MCF 10A (cell line): ENCODE results near the gene SHISA3. TPM values are rescaled to one million over a fixed set of nuclear protein-coding genes. Genes with fewer than 3 reads are reported as not detected.

Experiments used
- BruUV-seq: library from RNA; stranded (reverse); fragments of 400-500 nt; replicated peaks from 2 replicates; lab custom pipeline; 2021; lab: Mats Ljungman, UMichigan
- CTCF ChIA-PET: fragments of 300-600 bp; sonication (Branson Sonifier 250); formaldehyde crosslinking; extraction: SDS; loops from one replicate; lab custom pipeline; 2021; ENCODE audit warnings: antibody characterized with exemption, inconsistent platforms; lab: Yijun Ruan, JAX
- POLR2A ChIA-PET: fragments of 300-600, 350-650 bp; sonication (Branson Sonifier 250); formaldehyde crosslinking; extraction: SDS; loops from one replicate; lab custom pipeline; 2020; ENCODE audit warnings: antibody characterized with exemption, inconsistent platforms; lab: Yijun Ruan, JAX
- DNase-seq: peaks from one replicate; pipeline ENCODE4 v3.0.0-alpha.2; 2018; ENCODE audit not compliant: unreplicated experiment
- H3K27ac Mint-ChIP-seq: one replicate; pipeline ENCODE4 v1.8.0; 2022; ENCODE audit warnings: mild to moderate bottlenecking, low read depth, mixed read lengths; ENCODE audit not compliant: unreplicated experiment
- H3K27me3 Mint-ChIP-seq: one replicate; pipeline ENCODE4 v1.8.0; 2022; ENCODE audit warnings: mixed read lengths; ENCODE audit not compliant: insufficient read depth, unreplicated experiment
- H3K36me3 Mint-ChIP-seq: one replicate; pipeline ENCODE4 v1.8.0; 2022; ENCODE audit warnings: mild to moderate bottlenecking, moderate library complexity, mixed read lengths; ENCODE audit not compliant: insufficient read depth, unreplicated experiment
- H3K4me1 Mint-ChIP-seq: one replicate; pipeline ENCODE4 v1.8.0; 2022; ENCODE audit warnings: mixed read lengths; ENCODE audit not compliant: insufficient read depth, unreplicated experiment
- H3K4me3 Mint-ChIP-seq: one replicate; pipeline ENCODE4 v1.8.0; 2022; ENCODE audit warnings: mild to moderate bottlenecking, moderate library complexity, mixed read lengths; ENCODE audit not compliant: unreplicated experiment
- H3K9me3 Mint-ChIP-seq: one replicate; pipeline ENCODE4 v1.8.0; 2022; ENCODE audit warnings: mixed read lengths; ENCODE audit not compliant: unreplicated experiment
- intact Hi-C: fragments of 100-400 bp; cut with micrococcal nuclease; formaldehyde crosslinking; loops from 2 replicates; pipeline ENCODE4 v1.14.1; 2022
- total RNA-seq: library from RNA; stranded (reverse); gene quantifications from 2 replicates; pipeline ENCODE4 v1.2.3, GENCODE V29; 2022
- TF ChIP-seq, protein P1 (sequence below): fragments of 200-600 bp; IDR thresholded peaks from one replicate; pipeline ENCODE4 v1.8.0; 2022; ENCODE audit warnings: antibody characterized with exemption, mild to moderate bottlenecking; ENCODE audit not compliant: unreplicated experiment

The SHISA3 gene
- total RNA-seq, 1 experiment from 2014 or later, result not detected

DNA sequence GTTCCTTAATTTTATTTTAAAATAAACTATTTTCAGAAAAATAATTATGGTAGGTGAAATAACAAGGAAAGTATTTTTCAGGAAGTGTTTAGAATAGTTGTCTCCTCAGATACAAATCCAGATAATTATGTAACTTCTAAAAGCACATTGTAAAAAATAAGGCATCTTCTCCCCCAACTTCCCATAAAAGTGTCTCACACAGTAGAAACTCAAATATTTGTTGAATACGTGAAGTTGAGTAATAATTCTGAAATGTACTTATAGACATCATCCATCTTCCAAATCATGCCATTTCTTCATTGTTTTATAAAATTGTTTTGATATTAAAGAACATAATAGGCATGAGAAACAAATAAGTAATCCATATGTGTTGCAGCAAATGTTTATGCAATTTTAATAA is 18.0 kb downstream of the SHISA3 start:
- ChIA-PET CTCF (interaction anchor here (1.6 kb wide), 1 partner anchor 44 kb away, joined by 5 read pairs; no protein-coding TSS in a partner anchor), POLR2A (interaction anchor here (0.7 kb wide), 1 partner anchor 391 kb away, joined by 3 read pairs; no protein-coding TSS in a partner anchor)
- H3K4me1 Mint-ChIP-seq, result peaks cover 18% of the 10 kb centered on the region
- DNase-seq, result no peak
- H3K9me3 Mint-ChIP-seq, result no peaks in the 10 kb centered on the region
- TF ChIP-seq, protein P1, sequence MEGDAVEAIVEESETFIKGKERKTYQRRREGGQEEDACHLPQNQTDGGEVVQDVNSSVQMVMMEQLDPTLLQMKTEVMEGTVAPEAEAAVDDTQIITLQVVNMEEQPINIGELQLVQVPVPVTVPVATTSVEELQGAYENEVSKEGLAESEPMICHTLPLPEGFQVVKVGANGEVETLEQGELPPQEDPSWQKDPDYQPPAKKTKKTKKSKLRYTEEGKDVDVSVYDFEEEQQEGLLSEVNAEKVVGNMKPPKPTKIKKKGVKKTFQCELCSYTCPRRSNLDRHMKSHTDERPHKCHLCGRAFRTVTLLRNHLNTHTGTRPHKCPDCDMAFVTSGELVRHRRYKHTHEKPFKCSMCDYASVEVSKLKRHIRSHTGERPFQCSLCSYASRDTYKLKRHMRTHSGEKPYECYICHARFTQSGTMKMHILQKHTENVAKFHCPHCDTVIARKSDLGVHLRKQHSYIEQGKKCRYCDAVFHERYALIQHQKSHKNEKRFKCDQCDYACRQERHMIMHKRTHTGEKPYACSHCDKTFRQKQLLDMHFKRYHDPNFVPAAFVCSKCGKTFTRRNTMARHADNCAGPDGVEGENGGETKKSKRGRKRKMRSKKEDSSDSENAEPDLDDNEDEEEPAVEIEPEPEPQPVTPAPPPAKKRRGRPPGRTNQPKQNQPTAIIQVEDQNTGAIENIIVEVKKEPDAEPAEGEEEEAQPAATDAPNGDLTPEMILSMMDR, result no peak
- no peaks in the 10 kb centered on the region for H3K36me3 Mint-ChIP-seq
- BruUV-seq, result no TSS peak
- no peak overlapping the region for H3K4me3 Mint-ChIP-seq
- intact Hi-C loops, result no loop called here
- no peaks in the 10 kb centered on the region for H3K27me3 Mint-ChIP-seq
- H3K27ac Mint-ChIP-seq, result no peak overlapping the region

DNA sequence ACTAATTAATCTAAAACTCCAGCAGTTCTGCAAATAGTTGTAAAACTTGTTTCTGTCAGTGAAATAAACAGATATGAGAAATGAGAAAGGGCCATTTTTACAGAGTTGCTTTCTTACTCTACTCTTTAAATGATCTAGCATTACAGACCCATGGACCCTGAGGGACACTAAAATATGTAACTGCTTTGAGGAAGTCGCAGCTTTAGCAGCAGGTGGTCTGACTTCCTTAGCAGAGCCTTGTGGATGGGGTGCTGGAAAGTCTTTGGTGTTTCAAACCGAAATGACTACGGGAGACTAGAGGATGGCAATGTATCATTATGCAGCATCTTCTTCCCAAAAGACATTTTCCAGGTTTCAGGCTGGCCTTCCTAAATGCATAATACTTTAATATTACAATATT is 18.7 kb downstream of the SHISA3 start:
- no peaks in the 10 kb centered on the region for H3K36me3 Mint-ChIP-seq
- no peak overlapping the region for H3K4me3 Mint-ChIP-seq
- no peaks in the 10 kb centered on the region for H3K9me3 Mint-ChIP-seq
- H3K4me1 Mint-ChIP-seq, result peaks cover 15% of the 10 kb centered on the region
- BruUV-seq, result no TSS peak
- no peak overlapping the region for H3K27ac Mint-ChIP-seq
- no peaks in the 10 kb centered on the region for H3K27me3 Mint-ChIP-seq
- TF ChIP-seq, protein P1, result no peak
- CTCF ChIA-PET, result interaction anchor here (1.0 to 1.6 kb wide), 2 partner anchors 45 to 104 kb away, joined by 4 to 5 read pairs; no protein-coding TSS in a partner anchor
- POLR2A ChIA-PET, result no interaction called here
- intact Hi-C loops, result no loop called here
- no peak for DNase-seq

DNA sequence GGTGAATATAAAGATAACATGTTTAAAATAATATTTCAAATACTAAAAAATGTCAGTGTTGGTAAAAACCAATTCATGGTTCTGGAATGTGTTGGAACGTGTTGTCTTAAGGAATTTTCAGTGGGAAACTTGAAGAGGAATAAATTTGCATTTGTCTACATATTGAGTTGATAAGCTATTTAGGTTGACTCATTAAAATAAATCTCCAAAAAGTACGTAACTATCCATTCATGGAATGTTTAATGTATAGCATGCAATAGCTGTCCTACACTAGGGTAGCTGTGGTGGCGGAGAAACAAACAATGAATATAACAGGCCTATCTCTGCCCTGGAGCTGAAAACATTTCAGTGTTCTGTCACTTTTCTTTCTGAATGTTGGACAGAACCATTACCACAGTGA is 20.3 kb downstream of the SHISA3 start:
- Mint-ChIP-seq H3K4me1 (peaks cover 4% of the 10 kb centered on the region), H3K9me3 (no peaks in the 10 kb centered on the region), H3K27me3 (no peaks in the 10 kb centered on the region), H3K36me3 (no peaks in the 10 kb centered on the region), H3K27ac (no peak overlapping the region), H3K4me3 (no peak overlapping the region)
- no peak for DNase-seq
- BruUV-seq, result no TSS peak
- ChIA-PET POLR2A (no interaction called here), CTCF (interaction anchor here (0.6 to 0.7 kb wide), 2 partner anchors 10 to 75 kb away, joined by 3 read pairs; no protein-coding TSS in a partner anchor)
- intact Hi-C loops, result no loop called here
- TF ChIP-seq, protein P1, result no peak

DNA sequence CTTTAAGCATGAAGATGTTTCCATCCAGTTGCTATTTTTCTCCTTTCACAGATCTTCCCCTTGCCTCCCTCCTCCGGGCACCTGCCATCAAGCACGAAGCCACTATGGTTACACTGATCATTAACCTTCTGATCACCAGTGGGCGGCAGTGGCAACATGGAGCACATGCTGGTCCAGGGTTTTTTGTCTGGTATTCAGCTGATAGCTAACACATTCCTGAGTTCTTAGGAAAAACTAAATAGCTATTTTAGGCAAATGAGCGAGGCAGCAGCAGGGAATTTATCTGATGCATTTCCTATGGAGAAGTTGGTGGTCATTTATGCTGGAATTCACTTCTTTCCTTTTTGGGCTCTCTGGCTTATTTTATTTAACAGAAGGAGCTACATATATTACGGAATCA is 22.9 kb downstream of the SHISA3 start:
- CTCF ChIA-PET, result interaction anchor here (0.9 to 1.4 kb wide), 2 partner anchors 48 to 138 kb away, joined by 3 read pairs; no protein-coding TSS in a partner anchor
- intact Hi-C loops, result no loop called here
- Mint-ChIP-seq H3K4me1 (no peaks in the 10 kb centered on the region), H3K27me3 (no peaks in the 10 kb centered on the region), H3K36me3 (no peaks in the 10 kb centered on the region), H3K9me3 (no peaks in the 10 kb centered on the region), H3K4me3 (no peak overlapping the region), H3K27ac (no peak overlapping the region)
- BruUV-seq, result no TSS peak
- POLR2A ChIA-PET, result no interaction called here
- TF ChIP-seq, protein P1, result no peak
- DNase-seq, result no peak
